Mesenteric fat pad (tissue), 1 donor: ENCODE data around the gene TRMT11. TPM values are rescaled to one million over a fixed set of nuclear protein-coding genes. Genes with fewer than 3 reads are reported as not detected.
"Not testable (repeated sequence)": the region's sequence is repeated elsewhere in the genome, so short reads cannot be mapped to it uniquely, and the experiment has no call there.

ENCODE experiments used
- DNase-seq: peaks from one replicate; pipeline ENCODE4 v3.0.0-alpha.2; 2020; ENCODE audit warnings: low spot score
- total RNA-seq: library from RNA; stranded (reverse); fragmentation: NEBNext Ultra II Directional; extraction: Animal tissue kit (Norgen Biotek cat#: 25700); gene quantifications from one replicate; pipeline ENCODE4 v1.2.1, GENCODE V29; 2021
- donor health status: DM: yes; HTN: yes; CAD: no.

TRMT11 gene
- total RNA-seq, 1 donor from 2014 or later, result 15.5 TPM

GRCh38 chr6:126040826-126041225, 54.5 kb downstream of the TRMT11 start:
- DNase-seq, result no peak

GRCh38 chr6:126041516-126041915, 55.2 kb downstream of the TRMT11 start:
- DNase-seq, result no peak

- DNase-seq, result no peak
Measured at GRCh38 chr6:126042001-126042419, 55.7 kb downstream of the TRMT11 start.

- DNase-seq, result no peak
Measured at GRCh38 chr6:126047648-126048047, 61.3 kb downstream of the TRMT11 start.

- no peak for DNase-seq
Measured at GRCh38 chr6:126048635-126049034, 62.3 kb downstream of the TRMT11 start.

- no peak for DNase-seq
Measured at GRCh38 chr6:126050795-126051194, 64.5 kb downstream of the TRMT11 start.

GRCh38 chr6:126051791-126052190, 65.5 kb downstream of the TRMT11 start:
- DNase-seq, result no peak

GRCh38 chr6:126052485-126052884, 66.1 kb downstream of the TRMT11 start:
- no peak for DNase-seq

- no peak for DNase-seq
Measured at GRCh38 chr6:126054258-126054702, 67.9 kb downstream of the TRMT11 start.

- no peak for DNase-seq
Measured at GRCh38 chr6:126054802-126055201, 68.5 kb downstream of the TRMT11 start.

- no peak for DNase-seq
Measured at GRCh38 chr6:126055449-126055848, 69.1 kb downstream of the TRMT11 start.

GRCh38 chr6:126056355-126057004, 70.1 kb downstream of the TRMT11 start:
- no peak for DNase-seq

- DNase-seq, result not testable (repeated sequence)
Measured at GRCh38 chr6:126058085-126058484, 71.7 kb downstream of the TRMT11 start.

GRCh38 chr6:126060400-126060799, 74.1 kb downstream of the TRMT11 start:
- no peak for DNase-seq

- DNase-seq, result no peak
Measured at GRCh38 chr6:126063512-126064146, 77.3 kb downstream of the TRMT11 start.

GRCh38 chr6:126064257-126064747, 78.0 kb downstream of the TRMT11 start:
- DNase-seq, result no peak

GRCh38 chr6:126064748-126065401, 78.5 kb downstream of the TRMT11 start:
- DNase-seq, result no peak

GRCh38 chr6:126066053-126067048, 80.0 kb downstream of the TRMT11 start:
- DNase-seq, result no peak

GRCh38 chr6:126067073-126067472, 80.7 kb downstream of the TRMT11 start:
- DNase-seq, result no peak

GRCh38 chr6:126069449-126069848, 83.1 kb downstream of the TRMT11 start:
- no peak for DNase-seq
